ENCODE data around the gene CHMP1B. TPM values are rescaled to one million over a fixed set of nuclear protein-coding genes. Genes with fewer than 3 reads are reported as not detected.

CHMP1B gene
- polyA plus RNA-seq, 1 experiment, result 21.2 TPM

DNA sequence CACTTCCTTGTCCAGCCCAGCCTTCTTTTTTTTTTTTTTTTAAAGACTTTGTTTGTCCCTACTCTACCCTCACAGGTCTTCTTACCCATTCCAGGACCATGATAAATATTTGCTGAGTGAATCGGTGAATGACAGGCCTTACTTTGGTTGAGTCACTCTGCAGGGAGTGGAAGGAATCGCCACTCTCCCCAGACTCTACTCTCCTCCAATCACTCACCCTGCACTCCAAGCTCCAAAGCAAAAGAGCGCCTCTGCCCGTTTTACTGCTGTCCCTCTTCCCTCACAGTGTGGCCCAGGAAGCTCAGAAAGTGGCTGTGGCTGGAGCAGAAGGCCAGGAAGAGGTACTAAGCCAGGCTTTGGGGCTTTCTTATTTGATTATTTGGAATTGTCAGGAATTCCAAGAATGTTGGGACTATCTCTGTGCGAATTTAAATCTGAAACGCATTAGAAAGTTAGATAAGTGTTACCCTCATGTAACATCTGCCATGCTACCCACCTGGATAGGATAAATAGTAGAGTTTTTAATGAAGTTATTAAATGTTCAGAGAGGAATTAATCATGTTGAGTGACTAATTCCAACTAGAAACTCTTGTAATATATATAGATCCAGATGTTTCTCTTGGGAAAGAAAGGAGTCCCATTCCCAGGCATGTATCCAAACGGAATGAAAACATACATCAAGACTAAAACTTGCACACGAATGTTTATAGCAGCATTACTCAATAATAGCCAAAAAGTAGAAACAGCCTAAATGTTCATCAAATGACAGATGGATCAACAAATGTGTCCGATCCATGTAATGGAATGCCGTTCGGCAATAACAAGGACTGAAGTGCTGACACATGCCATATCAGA is 43.0 kb upstream of the CHMP1B start:
- POLR2A ChIA-PET, result no interaction called here
- CTCF ChIA-PET, result no interaction called here

DNA sequence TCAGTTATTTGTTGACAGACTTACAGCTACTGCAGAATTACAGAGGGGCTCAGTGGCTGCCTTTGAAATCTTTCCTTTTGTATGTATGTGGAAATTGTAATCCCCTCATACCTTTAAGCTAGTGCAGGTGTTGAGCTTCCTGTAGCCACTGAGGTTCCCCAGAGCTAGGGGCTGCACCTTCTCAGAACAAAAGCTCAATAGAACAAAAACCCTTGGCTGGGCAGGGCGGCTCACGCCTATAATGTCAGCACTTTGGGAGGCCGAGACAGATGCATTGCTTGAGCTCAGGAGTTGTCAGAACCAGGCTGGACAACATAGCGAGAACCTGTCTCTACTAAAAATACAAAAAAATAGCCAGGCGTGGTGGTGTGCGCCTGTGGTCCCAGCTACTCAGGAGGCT is 41.3 kb upstream of the CHMP1B start:
- H3K36me3 ChIP-seq (ENCODE audit: control insufficient read depth, insufficient read depth, low read length), result no peaks in the 10 kb centered on the region
- no peak for DNase-seq (ENCODE audit: low read depth)
- POLR2A ChIA-PET, result no interaction called here
- TF ChIP-seq, protein P1, sequence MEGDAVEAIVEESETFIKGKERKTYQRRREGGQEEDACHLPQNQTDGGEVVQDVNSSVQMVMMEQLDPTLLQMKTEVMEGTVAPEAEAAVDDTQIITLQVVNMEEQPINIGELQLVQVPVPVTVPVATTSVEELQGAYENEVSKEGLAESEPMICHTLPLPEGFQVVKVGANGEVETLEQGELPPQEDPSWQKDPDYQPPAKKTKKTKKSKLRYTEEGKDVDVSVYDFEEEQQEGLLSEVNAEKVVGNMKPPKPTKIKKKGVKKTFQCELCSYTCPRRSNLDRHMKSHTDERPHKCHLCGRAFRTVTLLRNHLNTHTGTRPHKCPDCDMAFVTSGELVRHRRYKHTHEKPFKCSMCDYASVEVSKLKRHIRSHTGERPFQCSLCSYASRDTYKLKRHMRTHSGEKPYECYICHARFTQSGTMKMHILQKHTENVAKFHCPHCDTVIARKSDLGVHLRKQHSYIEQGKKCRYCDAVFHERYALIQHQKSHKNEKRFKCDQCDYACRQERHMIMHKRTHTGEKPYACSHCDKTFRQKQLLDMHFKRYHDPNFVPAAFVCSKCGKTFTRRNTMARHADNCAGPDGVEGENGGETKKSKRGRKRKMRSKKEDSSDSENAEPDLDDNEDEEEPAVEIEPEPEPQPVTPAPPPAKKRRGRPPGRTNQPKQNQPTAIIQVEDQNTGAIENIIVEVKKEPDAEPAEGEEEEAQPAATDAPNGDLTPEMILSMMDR (IDR thresholded peaks at IDR 0.05; ENCODE audit: insufficient read depth, low read depth, low read length), result no peak
- CTCF ChIA-PET, result interaction anchor here (1.7 kb wide), 1 partner anchor 77 kb away, joined by 6 read pairs; no protein-coding TSS in a partner anchor
- no peaks in the 10 kb centered on the region for H3K27me3 ChIP-seq (ENCODE audit: control insufficient read depth, insufficient read depth, low read length)
- H3K4me3 ChIP-seq (ENCODE audit: low read depth, low read length), result no peak overlapping the region

More for the DNA sequence above, 43.0 kb upstream of the CHMP1B start:
- no peaks in the 10 kb centered on the region for H3K27me3 ChIP-seq (ENCODE audit: control insufficient read depth, insufficient read depth, low read length)
- TF ChIP-seq, protein P1 (IDR thresholded peaks at IDR 0.05; ENCODE audit: insufficient read depth, low read depth, low read length), result no peak
- DNase-seq (ENCODE audit: low read depth), result no peak
- H3K36me3 ChIP-seq (ENCODE audit: control insufficient read depth, insufficient read depth, low read length), result no peaks in the 10 kb centered on the region
- H3K4me3 ChIP-seq (ENCODE audit: low read depth, low read length), result no peak overlapping the region

DNA sequence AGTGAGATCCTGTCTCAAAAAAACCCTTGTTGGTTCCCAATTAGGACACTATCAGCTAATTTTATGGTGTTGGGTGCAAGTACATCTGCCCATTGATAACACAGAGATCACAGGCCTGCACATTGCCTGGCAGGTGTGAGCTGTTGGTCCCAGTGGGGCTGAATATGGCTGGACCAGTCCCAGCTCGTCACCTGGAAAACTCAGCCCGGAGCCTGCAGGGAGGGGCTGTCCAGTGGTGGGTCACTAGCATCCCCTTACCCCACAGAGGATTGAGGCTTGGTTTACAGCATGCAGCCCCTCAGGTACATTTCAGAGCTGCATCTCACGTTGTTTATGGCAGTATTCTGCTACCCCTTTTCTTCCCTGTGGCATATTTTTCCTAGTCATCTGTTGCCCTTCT is 40.8 kb upstream of the CHMP1B start:
- no peaks in the 10 kb centered on the region for H3K36me3 ChIP-seq (ENCODE audit: control insufficient read depth, insufficient read depth, low read length)
- no peak for DNase-seq (ENCODE audit: low read depth)
- TF ChIP-seq, protein P1 (IDR thresholded peaks at IDR 0.05; ENCODE audit: insufficient read depth, low read depth, low read length), result no peak
- CTCF ChIA-PET, result interaction anchor here (1.7 kb wide), 1 partner anchor 77 kb away, joined by 6 read pairs; no protein-coding TSS in a partner anchor
- no peaks in the 10 kb centered on the region for H3K27me3 ChIP-seq (ENCODE audit: control insufficient read depth, insufficient read depth, low read length)
- H3K4me3 ChIP-seq (ENCODE audit: low read depth, low read length), result no peak overlapping the region
- POLR2A ChIA-PET, result no interaction called here

DNA sequence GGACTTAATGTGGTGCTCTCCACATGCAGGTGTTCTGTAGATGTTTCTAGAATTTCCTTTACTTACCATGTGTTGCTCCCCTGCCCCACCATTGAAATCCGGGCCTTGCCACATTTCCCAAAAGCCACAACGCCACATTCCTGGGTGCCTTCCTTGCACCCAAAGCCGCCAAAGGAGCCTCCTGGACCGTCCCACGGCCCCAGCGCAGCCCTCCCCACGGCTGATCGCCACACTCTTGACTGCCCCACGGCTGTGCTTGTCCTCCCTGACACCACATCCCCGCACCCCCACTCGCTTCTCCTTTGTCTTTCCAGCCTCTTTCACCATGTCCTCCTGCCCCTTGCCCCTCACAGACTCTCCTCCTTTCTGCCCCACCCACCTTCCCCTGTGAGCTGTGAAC is 40.2 kb upstream of the CHMP1B start:
- Histone ChIP-seq H3K4me3 (ENCODE audit: low read depth, low read length) (no peak overlapping the region), H3K36me3 (ENCODE audit: control insufficient read depth, insufficient read depth, low read length) (no peaks in the 10 kb centered on the region), H3K27me3 (ENCODE audit: control insufficient read depth, insufficient read depth, low read length) (no peaks in the 10 kb centered on the region)
- CTCF ChIA-PET, result no interaction called here
- TF ChIP-seq, protein P1 (IDR thresholded peaks at IDR 0.05; ENCODE audit: insufficient read depth, low read depth, low read length), result no peak
- DNase-seq (ENCODE audit: low read depth), result no peak
- POLR2A ChIA-PET, result no interaction called here

DNA sequence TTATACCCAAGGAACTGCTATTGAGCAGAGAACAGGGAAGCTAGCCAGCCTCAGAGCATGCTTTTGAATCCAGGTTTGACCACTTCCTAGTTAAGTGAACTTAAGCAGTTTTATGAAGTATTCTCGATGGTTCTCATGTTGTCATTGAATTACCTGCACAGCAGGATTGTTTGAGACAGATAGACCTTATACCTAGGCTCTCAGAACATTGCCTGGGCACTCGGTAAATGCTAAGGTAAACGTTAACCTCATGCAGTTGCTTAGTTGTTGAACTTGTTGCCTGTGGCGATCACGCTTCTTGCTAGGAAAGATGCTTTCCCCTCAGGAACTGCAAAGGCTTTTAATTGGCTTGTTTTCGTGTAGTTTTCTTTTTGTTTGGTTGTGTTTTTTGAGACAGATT is 34.0 kb upstream of the CHMP1B start:
- POLR2A ChIA-PET, result no interaction called here
- no peaks in the 10 kb centered on the region; the same call in 1 of the 2 replicates for H3K27me3 ChIP-seq (ENCODE audit: control insufficient read depth, insufficient read depth, low read length)
- H3K36me3 ChIP-seq (ENCODE audit: control insufficient read depth, insufficient read depth, low read length), result no peaks in the 10 kb centered on the region
- H3K4me3 ChIP-seq (ENCODE audit: low read depth, low read length), result no peak overlapping the region
- CTCF ChIA-PET, result no interaction called here
- TF ChIP-seq, protein P1 (IDR thresholded peaks at IDR 0.05; ENCODE audit: insufficient read depth, low read depth, low read length), result no peak
- DNase-seq (ENCODE audit: low read depth), result no peak

Data from BJ (cell line).